Measurements from ENCODE around the gene DCST1. TPM values are rescaled to one million over a fixed set of nuclear protein-coding genes. Genes with fewer than 3 reads are reported as not detected.

The DCST1 gene
- total RNA-seq, 1 donor from 2014 or later = not detected

GRCh38 chr1:155070721-155071569 is 37.3 kb downstream of the DCST1 start:
- no peak for DNase-seq (ENCODE audit: low spot score)

GRCh38 chr1:155071701-155072100 is 38.1 kb downstream of the DCST1 start:
- no peak for DNase-seq (ENCODE audit: low spot score)

DNA sequence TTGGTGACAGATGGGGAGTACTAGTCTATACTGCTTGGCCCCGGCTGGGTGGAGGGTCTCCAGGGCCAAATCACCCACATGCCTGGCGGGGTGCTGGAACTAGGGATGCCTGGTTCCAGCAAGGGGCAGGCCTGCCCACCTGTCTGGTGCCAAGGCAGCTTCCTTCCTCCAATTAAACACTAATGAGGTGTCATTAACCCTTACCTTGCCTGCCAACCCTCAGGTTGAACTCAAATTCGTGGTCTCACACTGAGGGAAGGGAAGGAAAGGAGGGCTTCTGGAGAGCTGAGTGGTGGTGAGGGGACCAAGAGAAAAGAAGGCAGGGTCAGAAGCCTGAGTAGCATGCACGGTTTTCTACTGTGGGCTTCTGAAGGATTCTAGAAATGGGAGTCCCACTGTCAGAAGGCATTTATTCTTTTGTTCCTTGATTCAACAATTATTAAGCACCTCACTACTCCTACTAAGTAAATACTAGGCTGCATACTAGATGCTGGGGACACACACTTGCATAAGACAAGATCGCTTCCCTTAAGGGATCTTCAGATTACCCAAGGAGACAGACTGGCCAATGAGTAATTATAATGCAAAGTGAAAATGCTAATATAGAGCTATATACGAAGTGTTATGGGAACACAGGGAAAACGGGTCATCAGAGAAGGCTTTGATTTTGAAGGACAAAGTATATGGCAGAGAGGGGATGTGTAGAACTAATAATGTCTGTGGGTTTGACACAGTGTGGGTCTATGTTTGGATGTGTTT is 39.1 kb downstream of the DCST1 start:
- DNase-seq (ENCODE audit: low spot score) = no peak

GRCh38 chr1:155073377-155074242 is 40.0 kb downstream of the DCST1 start:
- DNase-seq (ENCODE audit: low spot score) = no peak

- no peak for DNase-seq (ENCODE audit: low spot score)
These were observed 41.9 kb downstream of the DCST1 start for GRCh38 chr1:155075535-155075934.

GRCh38 chr1:155076371-155076770 is 42.7 kb downstream of the DCST1 start:
- no peak for DNase-seq (ENCODE audit: low spot score)

DNA sequence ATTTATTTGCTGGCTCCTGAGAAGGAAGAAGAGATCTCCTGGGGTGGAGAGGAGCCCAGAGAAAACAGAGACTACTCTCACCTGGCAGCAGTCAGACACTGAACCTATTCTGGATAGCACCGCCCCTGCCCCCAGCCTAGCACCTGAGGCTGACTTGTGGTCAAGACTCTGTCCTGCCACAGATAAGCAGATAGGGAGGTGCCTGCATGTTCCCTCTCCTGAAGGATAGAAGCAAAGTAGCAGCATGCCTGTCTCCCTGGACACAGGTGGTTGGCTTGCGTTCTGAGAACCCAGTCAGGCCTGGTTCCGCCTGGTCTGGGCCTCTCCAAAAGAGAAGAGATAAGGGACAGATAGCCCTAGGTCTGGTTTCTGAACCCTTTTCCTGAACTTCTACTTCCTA is 43.7 kb downstream of the DCST1 start:
- no peak for DNase-seq (ENCODE audit: low spot score)

GRCh38 chr1:155077758-155078445 is 44.3 kb downstream of the DCST1 start:
- no peak for DNase-seq (ENCODE audit: low spot score)

DNA sequence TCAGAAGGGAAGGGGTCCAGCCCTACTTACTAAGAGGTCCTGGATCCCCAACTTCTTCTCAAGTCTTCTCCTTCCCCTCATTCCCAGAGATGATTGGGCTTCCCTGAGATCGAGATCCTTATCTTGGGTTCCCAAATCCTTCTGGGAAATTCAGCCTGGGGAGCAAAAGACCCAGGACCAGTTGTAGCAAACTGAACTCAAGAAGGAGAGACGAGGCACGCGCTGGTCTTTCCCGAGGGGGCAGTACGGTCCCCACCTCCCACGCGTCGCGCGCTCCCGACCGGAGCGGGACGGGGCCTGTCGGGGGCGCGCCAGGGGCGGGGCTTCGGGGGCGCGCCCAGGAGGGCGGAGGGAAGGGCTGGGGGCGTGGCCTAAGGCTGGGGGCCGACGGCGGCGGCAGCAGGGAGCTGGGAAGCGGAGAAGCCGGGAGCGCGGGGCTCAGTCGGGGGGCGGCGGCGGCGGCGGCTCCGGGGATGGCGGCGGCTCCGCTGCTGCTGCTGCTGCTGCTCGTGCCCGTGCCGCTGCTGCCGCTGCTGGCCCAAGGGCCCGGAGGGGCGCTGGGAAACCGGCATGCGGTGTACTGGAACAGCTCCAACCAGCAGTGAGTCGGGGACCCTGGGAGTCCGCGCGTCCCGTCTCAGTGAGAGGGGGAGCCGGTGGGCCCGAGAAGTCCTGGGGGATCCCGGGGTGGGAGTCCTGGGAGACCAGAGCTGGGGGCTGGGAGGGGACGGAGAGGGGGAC is 45.0 kb downstream of the DCST1 start, which contains the start of gene EFNA3:
EFNA3 (plus strand) TSS at position 369 of the 741 bp plus-strand sequence; CDS start at position 474, 105 bp downstream.
- no peak for DNase-seq (ENCODE audit: low spot score)

DNA sequence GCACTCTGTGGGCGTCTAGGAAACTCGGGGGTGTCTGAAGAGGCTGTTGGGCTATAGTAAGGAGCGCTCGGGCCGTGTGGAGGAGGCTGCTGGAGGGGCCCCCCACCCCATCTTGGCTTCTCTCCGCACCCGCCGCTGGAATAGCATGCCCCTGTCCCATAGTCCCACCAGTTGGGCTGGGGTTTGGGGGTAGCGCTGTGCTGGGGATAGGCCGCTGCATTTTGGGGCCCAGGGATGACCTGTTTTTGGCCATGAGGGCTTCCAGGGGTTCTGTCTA is 45.5 kb downstream of the DCST1 start:
- no peak for DNase-seq (ENCODE audit: low spot score)

DNA sequence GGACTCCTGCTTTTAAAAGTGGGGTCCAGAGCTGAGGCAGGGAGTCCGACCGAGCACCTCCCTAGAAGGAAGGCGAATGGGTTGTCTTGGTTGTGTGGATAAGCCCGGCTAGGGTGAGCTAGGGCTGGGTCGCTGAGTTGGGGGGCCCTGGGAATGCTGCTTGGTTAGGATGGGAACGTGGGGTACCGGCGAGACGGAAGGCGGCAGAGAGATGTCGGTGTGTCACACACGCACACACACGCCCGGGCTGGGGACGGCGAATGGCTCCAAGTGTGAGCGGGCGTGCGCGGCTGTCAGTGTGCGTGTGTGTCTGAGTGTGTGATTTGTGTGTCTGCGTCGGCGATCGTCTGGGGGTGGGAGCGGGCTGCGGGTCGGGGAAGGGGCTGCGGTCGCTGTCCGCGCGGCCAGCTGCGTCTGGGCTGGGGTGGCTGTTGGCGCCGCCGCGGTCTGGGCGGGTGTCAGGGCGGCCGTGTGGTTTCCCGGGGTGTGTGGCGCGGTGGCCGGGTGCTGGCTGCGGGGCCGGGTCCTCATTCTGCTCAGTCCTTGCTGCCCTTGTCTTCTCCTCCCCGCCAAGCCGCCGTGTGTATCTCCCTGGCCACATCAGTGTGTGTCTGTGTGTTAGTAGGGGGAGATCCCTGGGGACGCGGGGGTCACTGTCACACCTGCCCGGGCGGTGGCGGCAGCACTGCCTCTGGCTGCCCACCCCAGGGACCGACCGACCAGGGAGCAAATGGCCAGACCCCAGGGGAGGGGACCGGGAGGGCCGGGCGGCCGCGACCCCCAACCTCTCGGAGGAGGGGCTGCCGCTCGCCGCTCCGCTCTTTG is 46.1 kb downstream of the DCST1 start:
- DNase-seq (ENCODE audit: low spot score) = no peak

GRCh38 chr1:155080312-155081228 is 46.9 kb downstream of the DCST1 start:
- DNase-seq (ENCODE audit: low spot score) = no peak

DNA sequence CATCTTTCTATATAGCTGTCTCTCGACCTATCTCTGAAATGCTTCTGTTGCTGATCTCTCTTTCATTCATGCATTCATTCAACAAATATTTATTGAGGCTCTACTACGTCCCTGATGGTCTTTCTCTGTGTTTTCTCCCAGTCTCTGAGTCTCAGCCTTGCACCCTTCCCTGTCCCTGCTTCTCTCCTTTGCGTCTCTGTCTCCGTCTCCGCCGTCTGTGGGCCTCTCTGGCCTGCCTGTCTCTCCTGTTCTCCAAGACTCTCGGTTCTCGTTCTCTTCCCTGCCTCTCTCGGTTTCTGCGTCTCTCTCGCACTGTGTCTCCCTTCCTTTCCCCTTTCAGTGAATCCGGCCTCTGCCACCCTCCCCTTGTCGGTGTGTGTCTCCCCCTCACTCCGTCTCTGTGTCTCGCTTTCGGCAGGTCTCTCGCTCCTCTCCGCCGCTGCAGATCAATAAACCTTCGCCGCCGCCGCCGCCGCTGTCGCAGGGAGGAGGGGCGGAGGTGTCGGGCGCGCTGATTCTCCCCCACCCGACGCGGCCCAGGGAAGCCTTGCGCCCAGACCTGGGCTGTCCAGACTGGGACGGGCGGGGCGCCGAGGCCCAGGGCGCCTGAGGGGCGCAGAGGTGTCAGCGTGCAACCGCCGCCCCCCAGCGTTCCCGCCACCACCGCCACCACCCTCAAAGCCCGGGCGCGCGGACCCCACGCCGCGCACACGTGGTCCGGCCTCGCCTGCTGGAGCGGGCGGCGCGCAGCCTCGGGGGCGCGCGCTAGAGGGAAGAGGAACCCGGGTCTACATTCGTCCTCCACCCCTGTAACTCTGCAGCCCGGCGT is 48.1 kb downstream of the DCST1 start:
- DNase-seq (ENCODE audit: low spot score) = no peak

DNA sequence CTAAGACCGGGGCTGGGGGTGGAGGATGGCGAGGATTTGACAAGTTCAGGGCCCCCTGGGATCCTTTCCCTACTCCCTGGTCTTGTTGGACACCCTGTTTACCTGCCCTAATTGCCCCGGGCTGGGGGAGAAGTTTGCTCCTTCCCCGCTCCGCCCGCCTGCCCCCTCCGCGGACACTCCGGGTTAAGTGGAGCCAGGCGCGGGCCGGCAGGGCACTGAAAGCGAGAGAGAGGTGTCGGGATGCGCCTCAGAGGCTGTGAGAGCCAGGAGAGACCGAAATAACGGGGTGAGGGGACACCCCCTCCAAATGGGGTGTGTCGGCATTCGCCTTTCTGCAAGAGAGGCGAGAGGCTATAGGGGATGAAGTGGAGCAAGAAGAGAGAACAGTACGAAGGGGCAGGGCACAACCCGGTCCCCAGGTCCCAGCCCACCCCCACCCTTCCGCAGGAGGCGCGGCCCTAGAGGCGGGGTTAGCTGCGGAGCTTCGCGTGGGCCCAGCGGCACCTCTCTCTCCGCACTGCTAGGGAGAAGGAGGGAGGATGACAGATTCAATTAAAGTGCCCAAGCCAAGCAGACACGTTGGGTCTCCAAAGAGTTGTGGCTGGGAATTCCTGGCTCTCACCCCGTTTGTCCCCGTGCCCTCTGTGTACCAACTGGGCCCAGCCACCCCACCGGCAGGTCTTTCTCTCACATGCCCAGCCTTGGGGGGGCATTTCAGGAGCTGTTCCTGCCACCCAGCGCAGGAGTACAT is 48.9 kb downstream of the DCST1 start:
- DNase-seq (ENCODE audit: low spot score) = no peak

GRCh38 chr1:155083052-155083541 is 49.5 kb downstream of the DCST1 start:
- DNase-seq (ENCODE audit: low spot score) = no peak
